ENCODE results near the gene PDLIM3.

Gene PDLIM3

GRCh38 chr4:185473247-185473646 lies 62.1 kb downstream of the PDLIM3 start:
- no peak for ATAC-seq (ENCODE audit: insufficient read depth, low read depth)
- Histone ChIP-seq H3K79me2 (ENCODE audit: insufficient read depth, low read length) (no peaks in the 10 kb centered on the region), H3K9ac (ENCODE audit: low read depth, low read length) (no peak overlapping the region), H2AFZ (ENCODE audit: low read depth, low read length) (no peak overlapping the region), H3K4me2 (ENCODE audit: insufficient read depth, low read length) (no peak overlapping the region), H3K27me3 (ENCODE audit: insufficient read depth, low read length, poor library complexity) (no peaks in the 10 kb centered on the region), H3K4me1 (ENCODE audit: insufficient read depth, low read length) (no peaks in the 10 kb centered on the region), H3K27ac (ENCODE audit: low read length) (no peak overlapping the region), H4K20me1 (ENCODE audit: insufficient read depth, low read length) (no peaks in the 10 kb centered on the region), H3K36me3 (ENCODE audit: insufficient read depth, low read length) (no peaks in the 10 kb centered on the region), H3K9me3 (ENCODE audit: insufficient read depth, low read length, severe bottlenecking) (no peaks in the 10 kb centered on the region), H3K4me3 (ENCODE audit: low read depth in 1 of 2, low read length in 2 of 2) (no peak overlapping the region)
- TF ChIP-seq CTCF (IDR thresholded peaks at IDR 0.05; ENCODE audit: borderline replicate concordance, extremely low read depth, low read length, poor library complexity, severe bottlenecking), result no peak
- no peak for TF ChIP-seq EZH2 (IDR thresholded peaks at IDR 0.05; ENCODE audit: borderline replicate concordance, low read depth, low read length, severe bottlenecking)
- DNase-seq, result no peak

GRCh38 chr4:185472103-185472542 lies 63.2 kb downstream of the PDLIM3 start:
- Histone ChIP-seq H4K20me1 (ENCODE audit: insufficient read depth, low read length) (no peaks in the 10 kb centered on the region), H2AFZ (ENCODE audit: low read depth, low read length) (no peak overlapping the region), H3K9ac (ENCODE audit: low read depth, low read length) (no peak overlapping the region), H3K36me3 (ENCODE audit: insufficient read depth, low read length) (no peaks in the 10 kb centered on the region), H3K79me2 (ENCODE audit: insufficient read depth, low read length) (no peaks in the 10 kb centered on the region), H3K4me1 (ENCODE audit: insufficient read depth, low read length) (no peaks in the 10 kb centered on the region), H3K4me3 (ENCODE audit: low read depth in 1 of 2, low read length in 2 of 2) (no peak overlapping the region), H3K9me3 (ENCODE audit: insufficient read depth, low read length, severe bottlenecking) (no peaks in the 10 kb centered on the region), H3K27me3 (ENCODE audit: insufficient read depth, low read length, poor library complexity) (no peaks in the 10 kb centered on the region), H3K27ac (ENCODE audit: low read length) (no peak overlapping the region), H3K4me2 (ENCODE audit: insufficient read depth, low read length) (no peak overlapping the region)
- TF ChIP-seq CTCF (IDR thresholded peaks at IDR 0.05; ENCODE audit: borderline replicate concordance, extremely low read depth, low read length, poor library complexity, severe bottlenecking) (no peak), EZH2 (IDR thresholded peaks at IDR 0.05; ENCODE audit: borderline replicate concordance, low read depth, low read length, severe bottlenecking) (no peak)
- no peak for DNase-seq
- no peak for ATAC-seq (ENCODE audit: insufficient read depth, low read depth)

- DNase-seq (no peak), ATAC-seq (ENCODE audit: insufficient read depth, low read depth) (no peak)
- no peak within 1 kb of the TSS for H3K27ac ChIP-seq (ENCODE audit: low read length)
- H3K27me3 ChIP-seq (ENCODE audit: insufficient read depth, low read length, poor library complexity), result no peaks in the 10 kb centered on the region
- no peaks in the 10 kb centered on the region for H4K20me1 ChIP-seq (ENCODE audit: insufficient read depth, low read length)
- no peak within 1 kb of the TSS for H2AFZ ChIP-seq (ENCODE audit: low read depth, low read length)
- no peaks in the 10 kb centered on the region for H3K4me1 ChIP-seq (ENCODE audit: insufficient read depth, low read length)
- H3K4me3 ChIP-seq (ENCODE audit: low read depth in 1 of 2, low read length in 2 of 2), result no peak within 1 kb of the TSS
- H3K4me2 ChIP-seq (ENCODE audit: insufficient read depth, low read length), result no peak within 1 kb of the TSS
- H3K36me3 ChIP-seq (ENCODE audit: insufficient read depth, low read length), result no peaks in the 10 kb centered on the region
- H3K9me3 ChIP-seq (ENCODE audit: insufficient read depth, low read length, severe bottlenecking), result no peaks in the 10 kb centered on the region
- no peaks in the 10 kb centered on the region for H3K79me2 ChIP-seq (ENCODE audit: insufficient read depth, low read length)
- no peak within 1 kb of the TSS for H3K9ac ChIP-seq (ENCODE audit: low read depth, low read length)
- TF ChIP-seq CTCF (IDR thresholded peaks at IDR 0.05; ENCODE audit: borderline replicate concordance, extremely low read depth, low read length, poor library complexity, severe bottlenecking), result no peak
- no peak for TF ChIP-seq EZH2 (IDR thresholded peaks at IDR 0.05; ENCODE audit: borderline replicate concordance, low read depth, low read length, severe bottlenecking)
These were observed 63.8 kb downstream of the PDLIM3 start, which contains the start of gene CCDC110 for GRCh38 chr4:185471235-185472102. Gene CCDC110 (minus strand): TSS chr4:185471733. CDS start chr4:185471683, 50 bp downstream.

Measured in DND-41 (cell line).